Left renal pelvis (tissue), 4 donors: Measurements from ENCODE around the gene CBLN2. TPM values are rescaled to one million over a fixed set of nuclear protein-coding genes. Genes with fewer than 3 reads are reported as not detected.

Experiments
- DNase-seq, 4 donors: peaks; one replicate each; pipeline ENCODE4 v3.0.0-alpha.2; 2013; ENCODE audit warnings: low read depth in 4 of 4, low spot score in 3 of 4
- polyA plus RNA-seq, 4 donors: library from polyadenylated mRNA; unstranded; fragments of 120-200 nt; gene quantifications; one replicate each; pipeline ENCODE4 v1.2.1, GENCODE V29; 2013; ENCODE audit not compliant: insufficient read length in 4 of 4

The CBLN2 gene
- 10 to 100 TPM in 3 of 4 donors, 1 to 10 TPM in 1; 9.1 to 45.5 (median 12.9) TPM for polyA plus RNA-seq

- peak in 2 of 4 donors; percentile 47 to 58 for DNase-seq
Observed at GRCh38 chr18:72544092-72544886, at the start of gene CBLN2. TSS of gene CBLN2 (minus strand) at chr18:72544342. CDS start at chr18:72542160, 2,182 bp downstream.

GRCh38 chr18:72588360-72588759 lies 44.2 kb upstream of the CBLN2 start:
- DNase-seq = no peak

- DNase-seq = no peak
Observed at GRCh38 chr18:72584787-72585186, 40.6 kb upstream of the CBLN2 start.

GRCh38 chr18:72581976-72582375 lies 37.8 kb upstream of the CBLN2 start:
- DNase-seq = no peak

- DNase-seq = no peak
Observed at GRCh38 chr18:72572896-72573295, 28.8 kb upstream of the CBLN2 start.

GRCh38 chr18:72566290-72566689 lies 22.1 kb upstream of the CBLN2 start:
- no peak for DNase-seq

GRCh38 chr18:72555968-72556367 lies 11.8 kb upstream of the CBLN2 start:
- no peak for DNase-seq

- DNase-seq = no peak
Observed at GRCh38 chr18:72555101-72555500, 11.0 kb upstream of the CBLN2 start.

GRCh38 chr18:72543357-72544055 lies 636 bp downstream of the CBLN2 start:
- no peak for DNase-seq

- DNase-seq = no peak
Observed at GRCh38 chr18:72542984-72543356, 1.2 kb downstream of the CBLN2 start.

- DNase-seq = no peak
Observed at GRCh38 chr18:72542342-72542741, 1.8 kb downstream of the CBLN2 start.

GRCh38 chr18:72541871-72542332 lies 2.2 kb downstream of the CBLN2 start:
- DNase-seq = no peak

GRCh38 chr18:72539901-72540300 lies 4.2 kb downstream of the CBLN2 start:
- no peak for DNase-seq

GRCh38 chr18:72530622-72531021 lies 13.5 kb downstream of the CBLN2 start:
- no peak for DNase-seq

GRCh38 chr18:72504866-72505265 lies 39.3 kb downstream of the CBLN2 start:
- no peak for DNase-seq

GRCh38 chr18:72502671-72503431 lies 41.3 kb downstream of the CBLN2 start:
- DNase-seq = no peak

- DNase-seq = no peak
Observed at GRCh38 chr18:72492497-72492896, 51.6 kb downstream of the CBLN2 start.
